ENCODE results near the gene SLC15A3.
"Not testable (repeated sequence)": the region's sequence is repeated elsewhere in the genome, so short reads cannot be mapped to it uniquely, and the experiment has no call there.

Gene SLC15A3

DNA sequence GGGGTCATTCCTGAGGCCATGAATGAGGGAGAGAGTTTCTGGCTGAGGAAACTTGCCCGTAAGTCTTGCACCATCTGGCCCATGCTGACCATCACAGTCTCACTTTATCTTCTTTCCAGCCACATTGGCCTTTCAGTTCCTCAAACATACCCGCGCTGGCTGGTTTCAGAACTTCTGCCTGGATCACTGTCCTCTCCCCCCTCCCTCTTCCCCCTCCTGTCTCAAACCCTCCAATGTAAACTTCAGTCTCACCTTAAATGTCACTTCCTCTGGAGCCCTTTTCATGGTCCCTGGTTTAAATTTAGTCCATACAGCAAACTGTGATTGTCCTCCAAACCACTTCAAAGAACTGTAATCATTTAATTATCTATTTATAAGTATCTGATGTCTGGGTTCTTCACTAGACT, 41.7 kb downstream of the SLC15A3 start:
- ATAC-seq (ENCODE audit: low read depth) (no peak), DNase-seq (ENCODE audit: low spot score) (no peak)
- Histone ChIP-seq H3K4me3 (ENCODE audit: severe bottlenecking) (no peak overlapping the region), H3K27me3 (ENCODE audit: insufficient read depth, poor library complexity, severe bottlenecking) (no peaks in the 10 kb centered on the region), H3K27ac (ENCODE audit: poor library complexity, severe bottlenecking) (no peak overlapping the region), H3K36me3 (ENCODE audit: low read depth) (no peaks in the 10 kb centered on the region), H3K4me1 (ENCODE audit: insufficient read depth, poor library complexity, severe bottlenecking) (no peaks in the 10 kb centered on the region), H3K9me3 (ENCODE audit: severe bottlenecking) (no peaks in the 10 kb centered on the region)
- TF ChIP-seq, protein P1, sequence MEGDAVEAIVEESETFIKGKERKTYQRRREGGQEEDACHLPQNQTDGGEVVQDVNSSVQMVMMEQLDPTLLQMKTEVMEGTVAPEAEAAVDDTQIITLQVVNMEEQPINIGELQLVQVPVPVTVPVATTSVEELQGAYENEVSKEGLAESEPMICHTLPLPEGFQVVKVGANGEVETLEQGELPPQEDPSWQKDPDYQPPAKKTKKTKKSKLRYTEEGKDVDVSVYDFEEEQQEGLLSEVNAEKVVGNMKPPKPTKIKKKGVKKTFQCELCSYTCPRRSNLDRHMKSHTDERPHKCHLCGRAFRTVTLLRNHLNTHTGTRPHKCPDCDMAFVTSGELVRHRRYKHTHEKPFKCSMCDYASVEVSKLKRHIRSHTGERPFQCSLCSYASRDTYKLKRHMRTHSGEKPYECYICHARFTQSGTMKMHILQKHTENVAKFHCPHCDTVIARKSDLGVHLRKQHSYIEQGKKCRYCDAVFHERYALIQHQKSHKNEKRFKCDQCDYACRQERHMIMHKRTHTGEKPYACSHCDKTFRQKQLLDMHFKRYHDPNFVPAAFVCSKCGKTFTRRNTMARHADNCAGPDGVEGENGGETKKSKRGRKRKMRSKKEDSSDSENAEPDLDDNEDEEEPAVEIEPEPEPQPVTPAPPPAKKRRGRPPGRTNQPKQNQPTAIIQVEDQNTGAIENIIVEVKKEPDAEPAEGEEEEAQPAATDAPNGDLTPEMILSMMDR (IDR thresholded peaks at IDR 0.05; ENCODE audit: poor library complexity, severe bottlenecking), result no peak

DNA sequence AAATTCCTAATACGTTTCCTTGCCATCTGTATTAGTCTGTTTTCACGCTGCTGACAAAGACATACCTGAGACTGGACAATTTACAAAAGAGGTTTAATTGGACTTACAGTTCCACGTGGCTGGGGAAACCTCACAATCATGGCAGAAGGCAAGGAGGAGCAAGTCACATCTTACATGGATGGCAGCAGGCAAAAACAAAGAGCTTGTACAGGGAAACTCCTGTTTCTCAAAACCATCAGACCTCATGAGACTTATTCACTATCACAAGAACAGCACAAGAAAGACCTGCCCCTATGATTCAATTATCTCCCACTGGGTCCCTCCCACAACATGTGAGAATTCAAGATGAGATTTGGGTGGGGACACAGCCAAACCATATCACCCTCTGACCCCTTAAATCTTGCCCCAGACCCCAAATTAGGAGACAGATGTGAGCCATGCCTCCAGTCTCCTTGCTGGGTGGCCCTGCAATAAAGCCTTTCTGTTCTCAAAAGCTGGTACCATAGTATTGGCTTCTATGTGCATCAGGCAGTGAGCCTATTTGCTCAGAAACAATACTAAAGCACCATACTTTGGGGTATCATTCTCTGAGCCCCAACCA, 42.2 kb downstream of the SLC15A3 start:
- H3K4me1 ChIP-seq (ENCODE audit: insufficient read depth, poor library complexity, severe bottlenecking); H3K36me3 ChIP-seq (ENCODE audit: low read depth); ATAC-seq (ENCODE audit: low read depth); H3K27ac ChIP-seq (ENCODE audit: poor library complexity, severe bottlenecking); H3K27me3 ChIP-seq (ENCODE audit: insufficient read depth, poor library complexity, severe bottlenecking); DNase-seq (ENCODE audit: low spot score); H3K4me3 ChIP-seq (ENCODE audit: severe bottlenecking); H3K9me3 ChIP-seq (ENCODE audit: severe bottlenecking): not testable (repeated sequence)

DNA sequence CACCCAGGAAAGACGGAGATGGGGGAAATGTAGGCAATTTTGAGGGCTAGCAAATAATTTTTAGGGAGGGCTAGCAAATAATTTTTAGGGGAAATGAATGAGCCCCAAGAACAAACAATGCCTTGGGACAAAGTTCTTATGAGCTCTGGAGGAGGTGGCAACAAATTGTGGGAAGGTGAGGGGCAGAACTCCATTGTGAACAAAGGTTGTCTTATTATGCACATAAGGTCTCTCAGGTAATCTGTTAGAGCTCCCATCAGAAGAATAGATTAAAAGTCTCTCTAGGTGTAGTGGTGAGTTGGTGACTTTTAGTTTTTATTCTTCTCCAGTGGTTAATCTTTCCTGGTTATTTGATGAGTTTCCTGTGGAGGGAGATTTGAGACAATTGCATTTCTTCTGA, 43.2 kb downstream of the SLC15A3 start:
- Histone ChIP-seq H3K27me3 (ENCODE audit: insufficient read depth, poor library complexity, severe bottlenecking) (no peaks in the 10 kb centered on the region), H3K36me3 (ENCODE audit: low read depth) (peaks cover 14% of the 10 kb centered on the region), H3K4me3 (ENCODE audit: severe bottlenecking) (no peak overlapping the region), H3K27ac (ENCODE audit: poor library complexity, severe bottlenecking) (no peak overlapping the region), H3K9me3 (ENCODE audit: severe bottlenecking) (no peaks in the 10 kb centered on the region), H3K4me1 (ENCODE audit: insufficient read depth, poor library complexity, severe bottlenecking) (peaks cover 6% of the 10 kb centered on the region)
- TF ChIP-seq, protein P1 (IDR thresholded peaks at IDR 0.05; ENCODE audit: poor library complexity, severe bottlenecking), result no peak
- DNase-seq (ENCODE audit: low spot score) (no peak), ATAC-seq (ENCODE audit: low read depth) (no peak)

DNA sequence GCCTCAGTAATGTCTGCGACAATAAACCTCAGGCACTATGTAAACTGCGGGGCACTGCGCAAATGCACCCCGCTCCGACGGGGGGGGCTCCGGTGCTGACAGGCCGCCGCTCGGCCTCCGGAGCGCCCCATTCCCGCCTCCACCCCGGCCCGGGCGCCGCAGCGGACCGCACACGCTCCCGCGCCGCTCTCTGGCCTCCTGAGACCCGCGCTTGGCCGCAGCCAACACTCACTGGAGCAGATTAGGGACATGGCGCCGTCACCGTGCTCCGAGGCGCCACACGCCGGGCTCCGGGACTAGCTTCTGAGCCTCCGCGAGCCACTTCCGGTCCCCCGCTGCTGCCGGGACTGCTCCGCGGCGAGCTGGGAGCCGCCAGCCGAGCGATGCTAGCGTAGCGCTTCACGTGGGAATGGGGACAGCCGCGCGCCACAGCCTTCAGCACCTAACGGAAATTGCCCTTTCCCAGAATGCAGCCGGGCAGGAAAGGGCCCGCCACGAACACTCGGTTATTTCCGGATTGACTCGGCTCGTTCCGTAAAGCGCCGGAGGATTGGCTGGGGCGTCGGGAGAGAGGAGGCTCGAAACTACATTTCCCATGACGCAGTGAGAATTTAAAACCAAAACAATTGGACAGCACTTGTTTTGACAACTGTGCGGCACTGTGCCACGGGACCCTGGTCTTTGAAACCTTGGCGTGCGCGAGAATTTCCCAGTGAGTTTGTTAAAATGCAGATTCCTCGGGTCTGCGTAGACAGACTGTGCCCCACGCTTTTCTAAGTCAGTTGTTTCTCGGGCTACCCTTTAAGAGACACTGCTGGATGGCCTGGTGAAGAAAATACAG, 45.6 kb downstream of the SLC15A3 start, which contains the start of gene PRPF19:
PRPF19 (minus strand) TSS at position 454 of the 841 bp plus-strand sequence; CDS start at position 251, 203 bp downstream.
- peaks cover 39% of the 10 kb centered on the region for H3K36me3 ChIP-seq (ENCODE audit: low read depth)
- H3K27me3 ChIP-seq (ENCODE audit: insufficient read depth, poor library complexity, severe bottlenecking), result no peaks in the 10 kb centered on the region
- peaks cover 6% of the 10 kb centered on the region for H3K4me1 ChIP-seq (ENCODE audit: insufficient read depth, poor library complexity, severe bottlenecking)
- TF ChIP-seq, protein P1 (IDR thresholded peaks at IDR 0.05; ENCODE audit: poor library complexity, severe bottlenecking), result no peak
- peak within 1 kb of the TSS; percentile 94 for H3K4me3 ChIP-seq (ENCODE audit: severe bottlenecking)
- peak within 1 kb of the TSS; percentile 83 for H3K27ac ChIP-seq (ENCODE audit: poor library complexity, severe bottlenecking)
- no peaks in the 10 kb centered on the region for H3K9me3 ChIP-seq (ENCODE audit: severe bottlenecking)
- ATAC-seq (ENCODE audit: low read depth), result peak; percentile 92
- DNase-seq (ENCODE audit: low spot score), result peak; percentile 89

DNA sequence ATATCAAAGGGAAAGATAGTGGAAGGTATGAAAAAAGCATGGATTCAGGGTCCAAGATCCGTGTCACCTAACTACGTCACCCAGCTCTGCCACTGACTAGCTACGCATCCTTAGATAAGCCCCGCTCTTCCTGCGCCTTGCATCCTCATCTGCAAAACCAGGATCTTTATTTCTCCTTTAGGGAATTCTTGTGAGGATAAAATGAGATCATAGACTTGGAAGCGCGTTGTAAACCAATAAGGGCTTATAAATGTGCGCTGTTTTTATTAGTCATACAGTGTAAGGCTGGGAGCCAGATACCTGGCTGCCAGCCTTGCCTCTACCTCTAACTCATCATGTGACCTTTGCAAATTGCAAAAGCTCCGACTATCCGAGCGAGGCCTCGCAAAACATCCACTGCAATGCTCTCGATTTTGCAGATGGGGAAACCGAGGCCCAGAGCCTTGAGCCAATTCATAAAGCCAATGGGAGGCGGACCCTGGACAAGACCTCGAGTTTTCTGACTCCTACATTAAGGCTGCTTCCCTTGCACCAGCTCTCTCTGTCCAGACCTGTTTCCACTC, 46.3 kb downstream of the SLC15A3 start:
- Histone ChIP-seq H3K4me3 (ENCODE audit: severe bottlenecking) (peak overlapping the region; percentile 94), H3K27me3 (ENCODE audit: insufficient read depth, poor library complexity, severe bottlenecking) (no peaks in the 10 kb centered on the region), H3K9me3 (ENCODE audit: severe bottlenecking) (no peaks in the 10 kb centered on the region), H3K4me1 (ENCODE audit: insufficient read depth, poor library complexity, severe bottlenecking) (peaks cover 6% of the 10 kb centered on the region), H3K36me3 (ENCODE audit: low read depth) (peaks cover 43% of the 10 kb centered on the region), H3K27ac (ENCODE audit: poor library complexity, severe bottlenecking) (peak overlapping the region; percentile 83)
- ATAC-seq (ENCODE audit: low read depth) (peak; percentile 69), DNase-seq (ENCODE audit: low spot score) (no peak)
- TF ChIP-seq, protein P1 (IDR thresholded peaks at IDR 0.05; ENCODE audit: poor library complexity, severe bottlenecking), result no peak
